H9 (cell line): ENCODE results near the gene MAST4. TPM values are rescaled to one million over a fixed set of nuclear protein-coding genes. Genes with fewer than 3 reads are reported as not detected.

Experiments
- DNase-seq: peaks from one replicate; pipeline ENCODE4 v3.0.0-alpha.2; 2017
- H2AFZ ChIP-seq: one replicate; pipeline ENCODE4 v1.6.1; 2013; ENCODE audit warnings: mild to moderate bottlenecking, low read length, control low read depth, moderate library complexity
- H2AK5ac ChIP-seq: 2 replicates; pipeline ENCODE4 v1.6.1; 2013; ENCODE audit warnings: low read length, control low read depth, mixed read lengths; ENCODE audit not compliant: insufficient read length
- H2BK120ac ChIP-seq: one replicate; pipeline ENCODE4 v1.6.1; 2013; ENCODE audit warnings: low read depth, mild to moderate bottlenecking, low read length, control low read depth, inconsistent platforms; ENCODE audit not compliant: poor library complexity, severe bottlenecking
- H2BK12ac ChIP-seq: 2 replicates; pipeline ENCODE4 v1.6.1; 2013; ENCODE audit warnings: low read length, control low read depth, mixed read lengths, low read depth; ENCODE audit not compliant: insufficient read length
- H2BK15ac ChIP-seq: 2 replicates; pipeline ENCODE4 v1.6.1; 2013; ENCODE audit warnings: low read depth, low read length, control low read depth
- H2BK20ac ChIP-seq: one replicate; pipeline ENCODE4 v1.6.1; 2013; ENCODE audit warnings: low read depth, mild to moderate bottlenecking, low read length, control low read depth, inconsistent platforms; ENCODE audit not compliant: poor library complexity, severe bottlenecking
- H2BK5ac ChIP-seq: 2 replicates; pipeline ENCODE4 v1.6.1; 2013; ENCODE audit warnings: low read length, control low read depth, mixed read lengths; ENCODE audit not compliant: insufficient read length
- H3K14ac ChIP-seq: 2 replicates; pipeline ENCODE4 v1.6.1; 2013; ENCODE audit warnings: low read length, control low read depth; ENCODE audit not compliant: insufficient read depth
- H3K18ac ChIP-seq: 2 replicates; pipeline ENCODE4 v1.6.1; 2013; ENCODE audit warnings: low read depth, mild to moderate bottlenecking, mixed read lengths, low read length, control low read depth; ENCODE audit not compliant: insufficient read length
- H3K23ac ChIP-seq: 2 replicates; pipeline ENCODE4 v1.6.1; 2013; ENCODE audit warnings: low read length, control low read depth, mixed read lengths, low read depth; ENCODE audit not compliant: insufficient read length
- H3K23me2 ChIP-seq: 2 replicates; pipeline ENCODE4 v1.6.1; 2013; ENCODE audit warnings: low read depth, mild to moderate bottlenecking, mixed read lengths, low read length, control low read depth; ENCODE audit not compliant: insufficient read length, poor library complexity, severe bottlenecking
- H3K27ac ChIP-seq: 2 replicates; pipeline ENCODE4 v1.5.1; 2013; ENCODE audit warnings: low read length, control low read depth, mixed read lengths, low read depth; ENCODE audit not compliant: insufficient read length
- H3K27me3 ChIP-seq: 2 replicates; pipeline ENCODE4 v1.6.1; 2013; ENCODE audit warnings: low read length, control low read depth, inconsistent platforms; ENCODE audit not compliant: insufficient read depth
- H3K4ac ChIP-seq: 2 replicates; pipeline ENCODE4 v1.6.1; 2013; ENCODE audit warnings: low read depth, mild to moderate bottlenecking, control low read depth, inconsistent platforms, low read length, moderate library complexity
- H3K4me1 ChIP-seq: 2 replicates; pipeline ENCODE4 v1.6.1; 2013; ENCODE audit warnings: low read length, control low read depth, inconsistent platforms; ENCODE audit not compliant: insufficient read depth
- H3K4me2 ChIP-seq: 2 replicates; pipeline ENCODE4 v1.6.1; 2013; ENCODE audit warnings: low read length, control low read depth, mixed read lengths; ENCODE audit not compliant: insufficient read length, insufficient read depth
- H3K56ac ChIP-seq: 2 replicates; pipeline ENCODE4 v1.6.1; 2013; ENCODE audit warnings: low read depth, mild to moderate bottlenecking, mixed read lengths, low read length, control low read depth; ENCODE audit not compliant: insufficient read length
- H3K79me1 ChIP-seq: 2 replicates; pipeline ENCODE4 v1.6.1; 2013; ENCODE audit warnings: low read depth, mild to moderate bottlenecking, moderate library complexity, low read length, control low read depth, inconsistent platforms; ENCODE audit not compliant: insufficient read depth, poor library complexity, severe bottlenecking
- H3K79me2 ChIP-seq: 2 replicates; pipeline ENCODE4 v1.6.1; 2013; ENCODE audit warnings: low read length, control low read depth, inconsistent platforms; ENCODE audit not compliant: insufficient read depth
- H3K9ac ChIP-seq: 2 replicates; pipeline ENCODE4 v1.6.1; 2013; ENCODE audit warnings: low read length, control low read depth, mixed read lengths; ENCODE audit not compliant: insufficient read length; ENCODE audit errors: extremely low read depth
- H3K9me3 ChIP-seq: one replicate; pipeline ENCODE4 v1.6.1; 2013; ENCODE audit warnings: low read depth, low read length, inconsistent platforms; ENCODE audit not compliant: control insufficient read depth
- H3T11ph ChIP-seq: one replicate; pipeline ENCODE4 v1.6.1; 2013; ENCODE audit warnings: mild to moderate bottlenecking, low read length, control low read depth, inconsistent platforms
- H4K20me1 ChIP-seq: one replicate; pipeline ENCODE4 v1.6.1; 2013; ENCODE audit not compliant: control insufficient read depth, insufficient read length, insufficient read depth
- H4K5ac ChIP-seq: 2 replicates; pipeline ENCODE4 v1.6.1; 2013; ENCODE audit warnings: low read depth, mild to moderate bottlenecking, mixed read lengths, low read length, control low read depth; ENCODE audit not compliant: insufficient read length
- H4K8ac ChIP-seq: replicated peaks from 2 replicates; pipeline ENCODE4 v1.6.1; 2013; ENCODE audit warnings: low read length, control low read depth, mixed read lengths, low read depth; ENCODE audit not compliant: insufficient read length
- H4K91ac ChIP-seq: 2 replicates; pipeline ENCODE4 v1.6.1; 2013; ENCODE audit warnings: low read depth, mild to moderate bottlenecking, moderate library complexity, mixed read lengths, low read length, control low read depth; ENCODE audit not compliant: insufficient read length
- H3K27ac Mint-ChIP-seq, 3 experiments: 2 replicates in 2 of 3; 3 replicates in 1 of 3; pipeline ENCODE4 v1.8.0; 2020 to 2021; ENCODE audit warnings: mixed read lengths in 3 of 3, mild to moderate bottlenecking in 1 of 3, moderate library complexity in 1 of 3
- H3K27me3 Mint-ChIP-seq: 2 replicates; pipeline ENCODE4 v1.8.0; 2021; ENCODE audit warnings: low read depth, mild to moderate bottlenecking, moderate library complexity, mixed read lengths
- H3K36me3 Mint-ChIP-seq, 3 experiments: 2 replicates in 2 of 3; 3 replicates in 1 of 3; pipeline ENCODE4 v1.8.0; 2020 to 2021; ENCODE audit warnings: low read depth in 3 of 3, mixed read lengths in 3 of 3; ENCODE audit not compliant: insufficient read depth in 1 of 3
- H3K4me1 Mint-ChIP-seq, 2 experiments: 2 replicates each; pipeline ENCODE4 v1.8.0; 2020; ENCODE audit warnings: mixed read lengths in 2 of 2
- H3K4me3 Mint-ChIP-seq, 2 experiments: 2 replicates in 1 of 2; 3 replicates in 1 of 2; pipeline ENCODE4 v1.8.0; 2020 to 2021; ENCODE audit warnings: mild to moderate bottlenecking in 2 of 2, mixed read lengths in 2 of 2, moderate library complexity in 1 of 2
- H3K9me3 Mint-ChIP-seq, 2 experiments: 2 replicates in 1 of 2; 3 replicates in 1 of 2; pipeline ENCODE4 v1.8.0; 2020; ENCODE audit warnings: mild to moderate bottlenecking in 2 of 2, mixed read lengths in 2 of 2, moderate library complexity in 1 of 2
- CTCF ChIP-seq: fragments of 200-600 bp; sonication (generic); conservative IDR thresholded peaks from 3 replicates; pipeline ENCODE4 v1.8.0; 2021; ENCODE audit warnings: antibody characterized with exemption, mild to moderate bottlenecking
- whole genome bisulfite sequencing: extraction: QIAGEN DNeasy Blood & Tissue Kit; methylation state at CpG from one replicate; pipeline ENCODE4 v1.1.7; 2013; ENCODE audit warnings: missing lambda C conversion rate, low lambda C conversion rate, mixed read lengths; ENCODE audit not compliant: insufficient read length; ENCODE audit errors: extremely low coverage; 5-methylcytosine and 5-hydroxymethylcytosine counted together
- total RNA-seq: library from RNA; stranded (reverse); gene quantifications from 2 replicates; pipeline ENCODE4 v1.2.1, GENCODE V29; 2021

The MAST4 gene
- total RNA-seq, 1 experiment from 2014 or later: 3.7 TPM

GRCh38 chr5:66989286-66989685 lies 393.1 kb downstream of the MAST4 start:
- Histone ChIP-seq H2AFZ (no peak overlapping the region), H3K9ac (no peak overlapping the region), H2BK15ac (no peak overlapping the region), H3K23ac (no peak overlapping the region), H2BK5ac (no peak overlapping the region), H4K20me1 (no peaks in the 10 kb centered on the region), H2BK20ac (no peak overlapping the region), H3K4me2 (no peak overlapping the region), H4K91ac (no peak overlapping the region), H3T11ph (no peak overlapping the region), H3K79me1 (no peaks in the 10 kb centered on the region), H3K9me3 (no peaks in the 10 kb centered on the region), H3K79me2 (no peaks in the 10 kb centered on the region), H3K14ac (0 out of 2 replicates have a peak overlapping the region, but pooled peaks have one; percentile 47), H3K27ac (no peak overlapping the region), H4K8ac (no peak overlapping the region), H3K23me2 (no peaks in the 10 kb centered on the region), H3K18ac (no peak overlapping the region), H3K27me3 (no peaks in the 10 kb centered on the region), H4K5ac (no peak overlapping the region), H3K4me1 (no peaks in the 10 kb centered on the region; the same call in 1 of the 2 replicates), H2AK5ac (no peak overlapping the region), H3K56ac (no peak overlapping the region), H3K4ac (no peak overlapping the region), H2BK120ac (no peak overlapping the region), H2BK12ac (peak overlapping the region; percentile 67)
- Mint-ChIP-seq H3K4me1 (peaks cover 20 to 24% of the 10 kb centered on the region in 2 experiments), H3K9me3 (no peaks in the 10 kb centered on the region), H3K36me3 (no peaks in the 10 kb centered on the region), H3K4me3 (no peak overlapping the region), H3K27me3 (0 out of 2 replicates have a peak, but pooled peaks cover 2% of the 10 kb centered on the region), H3K27ac (no peak overlapping the region)
- no peak for DNase-seq
- TF ChIP-seq CTCF: no peak
- WGBS: no CpG with 5 or more reads among the region's 1 CpG
